ENCODE data around the gene SPECC1.

GRCh38 chr17:20202141-20202621 is 193.0 kb downstream of the SPECC1 start:
- TF ChIP-seq, protein P1, sequence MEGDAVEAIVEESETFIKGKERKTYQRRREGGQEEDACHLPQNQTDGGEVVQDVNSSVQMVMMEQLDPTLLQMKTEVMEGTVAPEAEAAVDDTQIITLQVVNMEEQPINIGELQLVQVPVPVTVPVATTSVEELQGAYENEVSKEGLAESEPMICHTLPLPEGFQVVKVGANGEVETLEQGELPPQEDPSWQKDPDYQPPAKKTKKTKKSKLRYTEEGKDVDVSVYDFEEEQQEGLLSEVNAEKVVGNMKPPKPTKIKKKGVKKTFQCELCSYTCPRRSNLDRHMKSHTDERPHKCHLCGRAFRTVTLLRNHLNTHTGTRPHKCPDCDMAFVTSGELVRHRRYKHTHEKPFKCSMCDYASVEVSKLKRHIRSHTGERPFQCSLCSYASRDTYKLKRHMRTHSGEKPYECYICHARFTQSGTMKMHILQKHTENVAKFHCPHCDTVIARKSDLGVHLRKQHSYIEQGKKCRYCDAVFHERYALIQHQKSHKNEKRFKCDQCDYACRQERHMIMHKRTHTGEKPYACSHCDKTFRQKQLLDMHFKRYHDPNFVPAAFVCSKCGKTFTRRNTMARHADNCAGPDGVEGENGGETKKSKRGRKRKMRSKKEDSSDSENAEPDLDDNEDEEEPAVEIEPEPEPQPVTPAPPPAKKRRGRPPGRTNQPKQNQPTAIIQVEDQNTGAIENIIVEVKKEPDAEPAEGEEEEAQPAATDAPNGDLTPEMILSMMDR (IDR thresholded peaks at IDR 0.05) = no peak
- TF ChIP-seq POLR2A (IDR thresholded peaks at IDR 0.05) = no peak
